GM12878 (cell line): ENCODE measurements around the gene VCAM1. TPM values are rescaled to one million over a fixed set of nuclear protein-coding genes. Genes with fewer than 3 reads are reported as not detected.

ENCODE experiments used
- ATAC-seq: fragments of 200-7000 bp; cut with Tn5 transposase; 3 replicates; pipeline ENCODE4 v1.9.1; 2020; ENCODE audit warnings: mild to moderate bottlenecking, moderate library complexity
- BruUV-seq: library from RNA; stranded (reverse); fragments of 400-500 nt; replicated peaks from 2 replicates; lab custom pipeline; 2021; lab: Mats Ljungman, UMichigan
- CTCF ChIA-PET: fragments of 300-600 bp; sonication (Branson Sonifier 250); formaldehyde crosslinking; extraction: SDS; loops from one replicate; lab custom pipeline; 2021; ENCODE audit warnings: inconsistent platforms; lab: Yijun Ruan, JAX
- POLR2A ChIA-PET: fragments of 350-600 bp; formaldehyde crosslinking; extraction: SDS; loops from one replicate; lab custom pipeline; 2021; ENCODE audit warnings: inconsistent platforms; lab: Charles Lee
- RAD21 ChIA-PET: fragments of 300-600 bp; sonication (Branson Sonifier 250); formaldehyde crosslinking; loops from one replicate; lab custom pipeline; 2023; ENCODE audit warnings: antibody characterized with exemption; ENCODE audit not compliant: unreplicated experiment; lab: Charles Lee
- SMC1A ChIA-PET: fragments of 300-600 bp; sonication (Branson Sonifier 250); formaldehyde crosslinking; loops from one replicate; lab custom pipeline; 2023; ENCODE audit not compliant: unreplicated experiment, uncharacterized antibody; lab: Charles Lee
- DNase-seq: peaks from one replicate; pipeline ENCODE4 v3.0.0-alpha.2; 2011; ENCODE audit warnings: low read depth, low spot score
- FAIRE-seq: peaks from 3 replicates; lab custom pipeline; 2011; peaks lifted over from hg19 to GRCh38; lab: Jason Lieb, UNC
- H2AFZ ChIP-seq: 2 replicates; pipeline ENCODE4 v1.6.0; 2011; ENCODE audit warnings: low read depth, low read length, control low read depth; ENCODE audit not compliant: control insufficient read depth
- H3K27ac ChIP-seq: 2 replicates; pipeline ENCODE4 v1.5.1; 2011; ENCODE audit warnings: control low read depth; ENCODE audit not compliant: control insufficient read depth, insufficient read depth
- H3K27me3 ChIP-seq, 2 experiments: replicated peaks in 1 of 2; 2 replicates each; pipeline versions ENCODE4 v1.6.0 to v1.6.1; 2011; ENCODE audit warnings: low read length in 1 of 2; ENCODE audit not compliant: control insufficient read depth in 2 of 2, insufficient read depth in 2 of 2
- H3K36me3 ChIP-seq, 2 experiments: 2 replicates each; pipeline ENCODE4 v1.5.1; 2011; ENCODE audit warnings: low read length in 1 of 2; ENCODE audit not compliant: control insufficient read depth in 2 of 2, insufficient read depth in 2 of 2
- H3K4me1 ChIP-seq: 2 replicates; pipeline ENCODE4 v1.6.1; 2011; ENCODE audit warnings: mild to moderate bottlenecking, low read length, moderate library complexity, mixed read lengths; ENCODE audit not compliant: control insufficient read depth, insufficient read depth
- H3K4me2 ChIP-seq: 2 replicates; pipeline ENCODE4 v1.6.0; 2011; ENCODE audit warnings: control low read depth; ENCODE audit not compliant: control insufficient read depth, insufficient read depth
- H3K4me3 ChIP-seq: fragments of 200-600 bp; sonication (generic); 2 replicates; pipeline ENCODE4 v1.5.1; 2016
- H3K79me2 ChIP-seq: 2 replicates; pipeline ENCODE4 v1.6.0; 2011; ENCODE audit warnings: low read length; ENCODE audit not compliant: control insufficient read depth, insufficient read depth
- H3K9ac ChIP-seq: 2 replicates; pipeline ENCODE4 v1.8.0; 2011; ENCODE audit warnings: low read length, control low read depth, mixed read lengths; ENCODE audit not compliant: control insufficient read depth, insufficient read depth
- H3K9me3 ChIP-seq: replicated peaks from 3 replicates; pipeline ENCODE4 v1.5.1; 2011; ENCODE audit warnings: mild to moderate bottlenecking, low read length; ENCODE audit not compliant: control insufficient read depth, insufficient read depth
- H4K20me1 ChIP-seq: 2 replicates; pipeline ENCODE4 v1.6.0; 2011; ENCODE audit not compliant: control insufficient read depth, insufficient read depth
- ATF7 ChIP-seq: fragments of 450-650 bp; IDR thresholded peaks from 2 replicates; pipeline ENCODE4 v1.6.1; 2016; ENCODE audit warnings: low read depth, mild to moderate bottlenecking
- CBFB ChIP-seq: IDR thresholded peaks from 2 replicates; pipeline ENCODE4 v1.6.1; 2016; ENCODE audit warnings: antibody characterized with exemption, low read depth
- CBX3 ChIP-seq: fragments of 200-600 bp; sonication (generic); IDR thresholded peaks from 2 replicates; pipeline ENCODE4 v1.6.1; 2016; ENCODE audit warnings: low read depth, borderline replicate concordance
- NFXL1 ChIP-seq: fragments of 450-650 bp; IDR thresholded peaks from 2 replicates; pipeline ENCODE4 v1.6.1; 2017; ENCODE audit warnings: antibody characterized with exemption, mild to moderate bottlenecking, borderline replicate concordance
- NR2F1 ChIP-seq: fragments of 450-650 bp; conservative IDR thresholded peaks from 2 replicates; pipeline ENCODE4 v1.6.1; 2017; ENCODE audit warnings: mild to moderate bottlenecking
- PML ChIP-seq: IDR thresholded peaks from 2 replicates; pipeline ENCODE4 v1.6.1; 2012; ENCODE audit warnings: low read length, inconsistent platforms
- RBBP5 ChIP-seq: fragments of 200-600 bp; sonication (generic); conservative IDR thresholded peaks from 2 replicates; pipeline ENCODE4 v1.6.1; 2016
- SIN3A ChIP-seq: IDR thresholded peaks from 2 replicates; pipeline ENCODE4 v1.6.1; 2012; ENCODE audit warnings: low read depth, low read length, improper control_type of control experiment
- SUPT20H ChIP-seq: IDR thresholded peaks from 2 replicates; pipeline ENCODE4 v1.6.1; 2011; ENCODE audit warnings: low read depth, mild to moderate bottlenecking, low read length, moderate library complexity, borderline replicate concordance; ENCODE audit not compliant: control insufficient read depth
- SUZ12 ChIP-seq: fragments of 200-600 bp; sonication (generic); IDR thresholded peaks from one replicate; pipeline ENCODE4 v1.6.1; 2018; ENCODE audit warnings: antibody characterized with exemption, mild to moderate bottlenecking; ENCODE audit not compliant: unreplicated experiment
- TCF3 ChIP-seq: IDR thresholded peaks from 2 replicates; pipeline ENCODE4 v1.6.1; 2012; ENCODE audit warnings: low read depth, mild to moderate bottlenecking, low read length, borderline replicate concordance; ENCODE audit not compliant: insufficient read depth
- USF1 ChIP-seq: IDR thresholded peaks from 2 replicates; pipeline ENCODE4 v1.6.1; 2011; ENCODE audit warnings: borderline replicate concordance, low read depth, mild to moderate bottlenecking, moderate library complexity, mixed read lengths, low read length; ENCODE audit not compliant: insufficient read depth; ENCODE audit errors: extremely low read length
- USF2 ChIP-seq: IDR thresholded peaks from 2 replicates; pipeline ENCODE4 v1.6.1; 2011; ENCODE audit warnings: low read depth, low read length, improper control_type of control experiment, borderline replicate concordance
- ZSCAN29 ChIP-seq: fragments of 450-650 bp; IDR thresholded peaks from 2 replicates; pipeline ENCODE4 v1.6.1; 2017; ENCODE audit warnings: mild to moderate bottlenecking, moderate library complexity
- WGBS: methylation state at CpG from one replicate; pipeline ENCODE4 v1.1.6; 2016; ENCODE audit warnings: low lambda C conversion rate; ENCODE audit not compliant: insufficient replicate concordance, insufficient coverage; ENCODE audit errors: missing lambda C conversion rate; 5-methylcytosine and 5-hydroxymethylcytosine counted together
- in situ Hi-C: fragments of 300-500 bp; cut with MboI; formaldehyde crosslinking; loops from 9 replicates; pipeline ENCODE4 v1.14.3; 2018; ENCODE audit warnings: mixed read lengths
- intact Hi-C: fragments of 100-400 bp; cut with micrococcal nuclease; formaldehyde crosslinking; loops from one replicate; pipeline ENCODE4 v1.14.2; 2022; ENCODE audit not compliant: unreplicated experiment
- polyA plus RNA-seq, 11 experiments: library from polyadenylated mRNA; depleted of rRNA in 4 of 11; unstranded in 6 of 11; stranded (reverse) in 5 of 11; fragments of >200 nt; fragmentation: Nextera tagmentation in 4 of 11; fragmentation: Illumina TruSeq in 1 of 11; extraction: Ambion mirVana in 4 of 11; extraction: Trizol in 1 of 11; gene quantifications; 1 replicate in 1 of 11; 2 replicates in 10 of 11; pipeline versions ENCODE4 v1.2.1 to v1.2.3, GENCODE V29; 2011 to 2016; ENCODE audit warnings: inconsistent platforms in 2 of 11, missing spikeins in 2 of 11, low read depth in 1 of 11
- total RNA-seq, 4 experiments: library from RNA; depleted of rRNA in 3 of 4; stranded (reverse); fragments of >200 nt in 3 of 4; fragmentation: Illumina TruSeq in 1 of 4; extraction: Trizol in 1 of 4; gene quantifications; 2 replicates each; pipeline versions ENCODE4 v1.2.1 to v1.2.3, GENCODE V29; 2013 to 2021

Gene VCAM1
- total and polyA plus RNA-seq, 10 of the 15 experiments (the other 5 are each of a cell fraction or from before 2014, with no cell fraction given): 5.0 to 13.6 (median 7.4) TPM

- WGBS: 70% methylated on average over 2 of the region's 2 CpGs
- RAD21 ChIA-PET: no interaction called here
- TF ChIP-seq SUZ12 (no peak), SUPT20H (no peak), RBBP5 (no peak), ZSCAN29 (no peak), CBFB (no peak)
- Histone ChIP-seq H3K4me2 (no peak overlapping the region), H3K27me3 (0 out of 4 replicates have a peak, but pooled peaks cover 0 to 3% of the 10 kb centered on the region in 2 experiments), H3K79me2 (no peaks in the 10 kb centered on the region), H3K4me3 (no peak overlapping the region), H3K4me1 (no peaks in the 10 kb centered on the region), H2AFZ (no peak overlapping the region), H3K27ac (no peak overlapping the region), H3K9me3 (no peaks in the 10 kb centered on the region), H3K36me3 (no peaks in the 10 kb centered on the region), H4K20me1 (no peaks in the 10 kb centered on the region), H3K9ac (no peak overlapping the region)
- BruUV-seq: no TSS peak
- POLR2A ChIA-PET: no interaction called here
- FAIRE-seq (no peak), ATAC-seq (no peak), DNase-seq (no peak)
- CTCF ChIA-PET: interaction anchor here (0.7 kb wide), 1 partner anchor 20 kb away, joined by 3 read pairs; no protein-coding TSS in a partner anchor
- in situ Hi-C loops: no loop called here
- SMC1A ChIA-PET: interaction anchor here (0.9 to 1.5 kb wide), 4 partner anchors 9 to 16 kb away, joined by 3 read pairs; partner anchors contain the start of gene VCAM1
- intact Hi-C loops: no loop called here
Observed at GRCh38 chr1:100703716-100704115, 15.8 kb upstream of the VCAM1 start.

- no peak for DNase-seq
- in situ Hi-C loops (no loop called here), intact Hi-C loops (no loop called here)
- Histone ChIP-seq H3K9ac (no peak overlapping the region), H3K36me3 (no peaks in the 10 kb centered on the region), H3K27me3 (0 out of 4 replicates have a peak, but pooled peaks cover 0 to 3% of the 10 kb centered on the region in 2 experiments), H4K20me1 (no peaks in the 10 kb centered on the region), H3K79me2 (no peaks in the 10 kb centered on the region), H3K9me3 (no peaks in the 10 kb centered on the region), H3K4me2 (no peak overlapping the region), H3K4me3 (no peak overlapping the region), H3K27ac (no peak overlapping the region), H3K4me1 (no peaks in the 10 kb centered on the region), H2AFZ (no peak overlapping the region)
- SMC1A ChIA-PET: interaction anchor here (1.1 kb wide), 1 partner anchor 12 kb away, joined by 3 read pairs; no protein-coding TSS in a partner anchor
- POLR2A ChIA-PET: no interaction called here
- no peak for ATAC-seq
- CTCF ChIA-PET: no interaction called here
- 38% methylated on average over 3 of the region's 3 CpGs for WGBS
- RAD21 ChIA-PET: no interaction called here
- BruUV-seq: no TSS peak
- no peak for FAIRE-seq
- no peak for TF ChIP-seq PML
- no peak for TF ChIP-seq TCF3
- TF ChIP-seq USF1: no peak
- TF ChIP-seq CBX3: no peak
- no peak for TF ChIP-seq USF2
- TF ChIP-seq SIN3A: no peak
- no peak for TF ChIP-seq ATF7
- TF ChIP-seq NR2F1: no peak
- no peak for TF ChIP-seq NFXL1
Observed at GRCh38 chr1:100704473-100704872, 15.1 kb upstream of the VCAM1 start.
